ENCODE measurements around the gene LEFTY1.
"Not testable (repeated sequence)": the region's sequence is repeated elsewhere in the genome, so short reads cannot be mapped to it uniquely, and the experiment has no call there.

- TF ChIP-seq CTCF, POLR2A (IDR thresholded peaks at IDR 0.05): not testable (repeated sequence)
These were observed 47.1 kb upstream of the LEFTY1 start for GRCh38 chr1:225936086-225936485.

Data from thyroid gland (tissue), 4 donors.